Spleen (tissue), 11 donors: ENCODE results near the gene NUDT1. TPM values are rescaled to one million over a fixed set of nuclear protein-coding genes. Genes with fewer than 3 reads are reported as not detected.

Source experiments
- DNase-seq: peaks from one replicate; pipeline ENCODE4 v3.0.0-alpha.2; 2020
- H3K27ac ChIP-seq, 8 donors: fragments of 200-600 bp; sonication (generic) in 7 of 8; 1 replicate in 4 of 8; 2 replicates in 4 of 8; pipeline versions ENCODE4 v1.5.0 to v1.8.0; 2016 to 2021; ENCODE audit warnings: inconsistent platforms in 4 of 8, mild to moderate bottlenecking in 4 of 8, moderate library complexity in 1 of 8
- H3K27me3 ChIP-seq, 7 donors: fragments of 200-600 bp; sonication (generic) in 6 of 7; replicated peaks in 1 of 7; 1 replicate in 4 of 7; 2 replicates in 3 of 7; pipeline versions ENCODE4 v1.5.0 to v1.8.0; 2016 to 2021; ENCODE audit warnings: inconsistent platforms in 3 of 7, mild to moderate bottlenecking in 1 of 7
- H3K36me3 ChIP-seq, 6 donors: fragments of 200-600 bp; sonication (generic) in 5 of 6; 1 replicate in 4 of 6; 2 replicates in 2 of 6; pipeline versions ENCODE4 v1.5.0 to v1.8.0; 2016 to 2021; ENCODE audit warnings: inconsistent platforms in 2 of 6
- H3K4me1 ChIP-seq, 6 donors: fragments of 200-600 bp; sonication (generic) in 5 of 6; 1 replicate in 3 of 6; 2 replicates in 3 of 6; pipeline versions ENCODE4 v1.5.0 to v1.8.0; 2016 to 2021; ENCODE audit warnings: inconsistent platforms in 3 of 6
- H3K4me3 ChIP-seq, 8 donors: fragments of 200-600 bp; sonication (generic) in 7 of 8; 1 replicate in 4 of 8; 2 replicates in 4 of 8; pipeline versions ENCODE4 v1.5.0 to v1.8.0; 2016 to 2021; ENCODE audit warnings: inconsistent platforms in 4 of 8, mild to moderate bottlenecking in 4 of 8, moderate library complexity in 2 of 8
- H3K9me3 ChIP-seq, 8 donors: fragments of 200-600 bp; sonication (generic) in 7 of 8; 1 replicate in 4 of 8; 2 replicates in 4 of 8; pipeline versions ENCODE4 v1.5.0 to v1.8.0; 2016 to 2021; ENCODE audit warnings: inconsistent platforms in 4 of 8
- POLR2A ChIP-seq, 3 donors: fragments of 450-650 bp; IDR thresholded peaks; one replicate each; pipeline ENCODE4 v1.5.1; 2017; ENCODE audit warnings: antibody characterized with exemption in 3 of 3, mild to moderate bottlenecking in 1 of 3
- POLR2AphosphoS5 ChIP-seq, 3 donors: sonication (generic); formaldehyde crosslinking; IDR thresholded peaks; one replicate each; pipeline ENCODE4 v1.5.1; 2017; ENCODE audit warnings: antibody characterized with exemption in 3 of 3
- WGBS, 5 donors: extraction: QIAGEN DNeasy Blood & Tissue Kit in 3 of 5; methylation state at CpG; one replicate each; pipeline versions ENCODE4 v1.1.5 to v1.1.7; 2013 to 2018; 5-methylcytosine and 5-hydroxymethylcytosine counted together
- intact Hi-C: fragments of 100-400 bp; cut with DNase I; formaldehyde crosslinking; loops from one replicate; pipeline ENCODE4 v1.15.0; 2023; ENCODE audit warnings: low total_unique reads
- polyA plus RNA-seq, 3 donors: library from polyadenylated mRNA; stranded (reverse); fragments of 200-250 nt; gene quantifications; one replicate each; pipeline ENCODE4 v1.2.1, GENCODE V29; 2013
- total RNA-seq, 7 donors: library from RNA; depleted of rRNA in 3 of 7; stranded (reverse); fragments of >200 nt in 3 of 7; fragmentation: NEBNext Ultra II Directional in 4 of 7; extraction: Animal tissue kit (Norgen Biotek cat#: 25700) in 4 of 7; gene quantifications; one replicate each; pipeline versions ENCODE4 v1.1.0 to v1.2.1, GENCODE V29; 2016 to 2021
- TF ChIP-seq, protein P1 (sequence below), 11 experiments: fragments of 200-600 bp in 7 of 11; fragments of 450-650 bp in 4 of 11; sonication (generic) in 4 of 11; IDR thresholded peaks in 8 of 11; conservative IDR thresholded peaks in 3 of 11; 1 replicate in 7 of 11; 2 replicates in 4 of 11; pipeline versions ENCODE4 v1.4.0 to v1.8.0; 2016 to 2021; ENCODE audit warnings: antibody characterized with exemption in 11 of 11, inconsistent platforms in 4 of 11, mild to moderate bottlenecking in 1 of 11
- donor health status: healthy with polysubstance abuse.
- donor health status: DM: no; HTN: no; CAD: no; lungs with moderate emphysema.
- donor health status: DM: no; HTN: no; CAD: no.
- donor health status: Bipolar disorder and iron deficiency.
- donor health status: healthy.
- donor health status: DM: no; HTN: no; CAD: no.
- donor health status: DM: yes; HTN: yes; CAD: no.

NUDT1 gene
- total and polyA plus RNA-seq, 10 donors = 13.7 to 69.3 (median 22.6) TPM

DNA sequence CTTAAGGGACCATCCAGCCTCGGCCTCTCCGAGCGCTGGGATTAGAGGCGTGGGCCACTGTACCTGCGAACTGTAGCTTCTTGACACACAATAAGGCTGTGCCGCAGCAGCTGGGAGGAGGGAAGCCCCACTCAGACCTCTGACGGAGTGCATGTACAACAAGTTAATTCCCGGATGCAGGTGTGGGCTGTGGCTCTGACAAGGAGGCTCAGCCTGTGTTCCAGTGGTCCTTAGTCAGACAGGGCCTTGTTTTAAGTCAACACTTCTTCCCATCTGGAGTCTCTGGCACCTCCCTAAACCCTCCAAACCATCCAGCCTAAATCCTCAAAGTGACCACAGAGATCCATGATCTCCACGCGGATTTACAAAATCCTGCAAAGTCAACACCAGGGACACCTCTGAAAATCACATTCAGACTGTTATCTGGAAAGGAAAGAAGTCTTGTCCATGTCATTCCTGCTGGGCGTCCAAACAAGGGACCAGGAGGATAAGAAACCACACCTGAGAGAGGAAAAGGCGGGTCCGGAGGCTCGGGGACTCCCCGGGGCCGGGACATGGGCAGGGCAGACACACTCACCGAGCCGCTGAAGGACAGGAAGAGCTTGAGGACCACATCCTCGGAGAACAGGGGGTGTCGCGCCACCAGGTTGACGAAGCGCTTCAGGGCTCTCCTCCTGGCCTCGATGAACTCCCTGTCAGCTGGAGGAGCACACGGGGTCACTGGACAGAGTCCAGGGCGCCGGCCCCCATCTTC lies 29.4 kb downstream of the NUDT1 start:
- no peak for DNase-seq
- intact Hi-C loops = no loop called here
- peaks cover 8 to 36% (median 20%) of the 10 kb centered on the region in 6 donors for H3K4me1 ChIP-seq
- peak overlapping the region in 6 of 8 donors; percentile 46 to 81 (median 68) for H3K27ac ChIP-seq
- TF ChIP-seq POLR2AphosphoS5 (IDR thresholded peaks at IDR 0.05) (peak in 2 of 3 donors; percentile 42 to 57), POLR2A (IDR thresholded peaks at IDR 0.05) (no peak)
- TF ChIP-seq, protein P1, sequence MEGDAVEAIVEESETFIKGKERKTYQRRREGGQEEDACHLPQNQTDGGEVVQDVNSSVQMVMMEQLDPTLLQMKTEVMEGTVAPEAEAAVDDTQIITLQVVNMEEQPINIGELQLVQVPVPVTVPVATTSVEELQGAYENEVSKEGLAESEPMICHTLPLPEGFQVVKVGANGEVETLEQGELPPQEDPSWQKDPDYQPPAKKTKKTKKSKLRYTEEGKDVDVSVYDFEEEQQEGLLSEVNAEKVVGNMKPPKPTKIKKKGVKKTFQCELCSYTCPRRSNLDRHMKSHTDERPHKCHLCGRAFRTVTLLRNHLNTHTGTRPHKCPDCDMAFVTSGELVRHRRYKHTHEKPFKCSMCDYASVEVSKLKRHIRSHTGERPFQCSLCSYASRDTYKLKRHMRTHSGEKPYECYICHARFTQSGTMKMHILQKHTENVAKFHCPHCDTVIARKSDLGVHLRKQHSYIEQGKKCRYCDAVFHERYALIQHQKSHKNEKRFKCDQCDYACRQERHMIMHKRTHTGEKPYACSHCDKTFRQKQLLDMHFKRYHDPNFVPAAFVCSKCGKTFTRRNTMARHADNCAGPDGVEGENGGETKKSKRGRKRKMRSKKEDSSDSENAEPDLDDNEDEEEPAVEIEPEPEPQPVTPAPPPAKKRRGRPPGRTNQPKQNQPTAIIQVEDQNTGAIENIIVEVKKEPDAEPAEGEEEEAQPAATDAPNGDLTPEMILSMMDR (IDR thresholded peaks at IDR 0.05 in 8 of 11, conservative IDR thresholded peaks at IDR 0.05 in 3 of 11) = no peak
- 72 to 80% (median 78%) methylated on average over 24 to 27 of the region's 27 CpGs for WGBS, 5 donors
- H3K9me3 ChIP-seq = no peaks in the 10 kb centered on the region
- H3K4me3 ChIP-seq = no peak overlapping the region
- peaks cover 0 to 78% (median 52%) of the 10 kb centered on the region in 6 donors for H3K36me3 ChIP-seq
- H3K27me3 ChIP-seq = no peaks in the 10 kb centered on the region

DNA sequence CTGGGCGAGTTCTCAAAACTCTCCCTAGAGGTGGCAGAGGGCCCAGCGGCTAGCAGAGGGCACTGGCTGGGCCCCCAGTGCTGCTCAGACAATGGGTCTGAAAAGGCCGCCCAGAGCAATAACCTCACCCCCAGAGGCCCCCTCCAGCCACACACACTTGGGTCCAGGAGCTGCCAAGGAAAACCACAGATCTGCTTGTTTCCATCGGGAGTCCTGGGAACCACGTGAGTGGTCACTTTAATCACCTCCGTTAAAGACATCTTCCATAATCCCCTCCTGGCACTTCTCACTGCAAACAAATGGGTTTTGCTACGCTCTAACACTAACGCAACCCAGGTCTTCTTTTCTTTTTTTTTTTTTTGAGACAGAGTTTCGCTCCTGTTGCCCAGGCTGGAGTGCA lies 30.0 kb downstream of the NUDT1 start:
- Histone ChIP-seq H3K36me3 (peaks cover 0 to 78% (median 54%) of the 10 kb centered on the region in 6 donors), H3K4me3 (no peak overlapping the region), H3K27ac (peak overlapping the region in 6 of 8 donors; percentile 46 to 81 (median 68)), H3K4me1 (peaks cover 8 to 33% (median 20%) of the 10 kb centered on the region in 6 donors), H3K27me3 (no peaks in the 10 kb centered on the region), H3K9me3 (no peaks in the 10 kb centered on the region)
- intact Hi-C loops = no loop called here
- 80 to 91% (median 86%) methylated on average over 8 to 9 of the region's 9 CpGs for WGBS, 5 donors
- TF ChIP-seq POLR2AphosphoS5 (IDR thresholded peaks at IDR 0.05) (peak in 2 of 3 donors; percentile 2 to 6), POLR2A (IDR thresholded peaks at IDR 0.05) (no peak)
- TF ChIP-seq, protein P1 (IDR thresholded peaks at IDR 0.05 in 8 of 11, conservative IDR thresholded peaks at IDR 0.05 in 3 of 11) = no peak
- no peak for DNase-seq

DNA sequence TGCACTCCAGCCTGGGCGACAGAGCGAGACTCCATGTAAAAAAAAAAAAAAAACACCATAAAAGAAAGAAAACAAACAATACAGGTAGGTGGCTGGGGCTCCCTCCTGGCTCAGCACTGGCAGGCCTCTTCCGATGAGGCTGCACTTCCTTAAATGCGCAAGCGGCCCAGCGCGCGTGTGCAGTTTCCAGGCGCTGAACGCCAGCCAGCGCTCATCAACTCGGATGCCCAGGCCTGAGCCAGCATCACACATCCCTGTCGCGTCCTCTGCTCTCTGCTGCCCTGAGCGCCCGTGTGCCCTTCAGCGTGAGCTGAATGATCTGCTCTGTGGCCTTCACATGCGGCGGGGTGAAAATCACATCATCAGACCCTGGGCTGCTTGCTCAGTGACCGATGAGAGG lies 31.8 kb downstream of the NUDT1 start:
- Histone ChIP-seq H3K9me3 (no peaks in the 10 kb centered on the region), H3K27me3 (no peaks in the 10 kb centered on the region), H3K4me1 (peaks cover 8 to 33% (median 20%) of the 10 kb centered on the region in 6 donors), H3K36me3 (peaks cover 0 to 90% (median 59%) of the 10 kb centered on the region in 6 donors), H3K27ac (no peak overlapping the region), H3K4me3 (no peak overlapping the region)
- 89 to 96% (median 92%) methylated on average over 20 of the region's 20 CpGs for WGBS, 5 donors
- no peak for TF ChIP-seq POLR2A (IDR thresholded peaks at IDR 0.05)
- TF ChIP-seq, protein P1 (IDR thresholded peaks at IDR 0.05 in 8 of 11, conservative IDR thresholded peaks at IDR 0.05 in 3 of 11) = no peak
- TF ChIP-seq POLR2AphosphoS5 (IDR thresholded peaks at IDR 0.05) = peak in 2 of 3 donors; percentile 22 to 68
- intact Hi-C loops = no loop called here
- no peak for DNase-seq

DNA sequence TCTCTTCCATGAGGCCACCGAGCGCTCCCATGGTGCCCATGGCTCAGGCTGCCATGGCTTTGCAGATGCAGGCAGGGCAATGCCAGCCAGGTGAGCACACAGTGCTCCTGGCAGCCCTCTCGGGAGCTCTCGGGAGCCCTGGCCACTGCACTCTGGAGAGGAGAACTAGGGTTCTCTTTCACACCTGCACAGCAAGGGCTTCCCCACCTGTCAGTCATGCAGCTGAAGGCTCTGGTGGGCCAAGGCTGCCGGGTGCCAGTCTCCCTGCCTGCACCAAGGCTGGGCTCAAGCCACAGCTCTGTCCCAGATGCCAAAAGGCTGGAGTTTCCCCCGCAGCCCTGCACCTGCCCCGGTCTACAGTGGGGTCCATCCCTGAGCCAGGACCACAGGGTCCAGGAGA lies 32.6 kb downstream of the NUDT1 start:
- H3K9me3 ChIP-seq = no peaks in the 10 kb centered on the region
- no peak overlapping the region for H3K4me3 ChIP-seq
- H3K36me3 ChIP-seq = peaks cover 0 to 89% (median 59%) of the 10 kb centered on the region in 6 donors
- no peak overlapping the region for H3K27ac ChIP-seq
- 78 to 96% (median 93%) methylated on average over 4 to 7 of the region's 7 CpGs for WGBS, 5 donors
- H3K27me3 ChIP-seq = no peaks in the 10 kb centered on the region
- TF ChIP-seq POLR2A (IDR thresholded peaks at IDR 0.05) (no peak), POLR2AphosphoS5 (IDR thresholded peaks at IDR 0.05) (peak in 1 of 3 donors; percentile 22)
- TF ChIP-seq, protein P1 (IDR thresholded peaks at IDR 0.05 in 8 of 11, conservative IDR thresholded peaks at IDR 0.05 in 3 of 11) = no peak
- intact Hi-C loops = no loop called here
- DNase-seq = no peak
- H3K4me1 ChIP-seq = peaks cover 6 to 34% (median 20%) of the 10 kb centered on the region in 6 donors
